ENCODE data around the gene PSMD2.
"Not testable (repeated sequence)": the region's sequence is repeated elsewhere in the genome, so short reads cannot be mapped to it uniquely, and the experiment has no call there.

PSMD2 gene

DNA sequence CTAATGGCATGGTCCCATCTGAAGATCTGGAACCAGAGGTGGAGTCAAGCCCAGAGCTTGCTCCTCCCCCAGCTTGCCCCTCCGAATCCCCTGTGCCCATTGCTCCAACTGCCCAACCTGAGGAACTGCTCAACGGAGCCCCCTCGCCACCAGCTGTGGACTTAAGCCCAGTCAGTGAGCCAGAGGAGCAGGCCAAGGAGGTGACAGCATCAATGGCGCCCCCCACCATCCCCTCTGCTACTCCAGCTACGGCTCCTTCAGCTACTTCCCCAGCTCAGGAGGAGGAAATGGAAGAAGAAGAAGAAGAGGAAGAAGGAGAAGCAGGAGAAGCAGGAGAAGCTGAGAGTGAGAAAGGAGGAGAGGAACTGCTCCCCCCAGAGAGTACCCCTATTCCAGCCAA is 22.6 kb downstream of the PSMD2 start:
- DNase-seq = no peak

GRCh38 chr3:184322731-184323487 is 23.9 kb downstream of the PSMD2 start:
- no peak for DNase-seq

DNA sequence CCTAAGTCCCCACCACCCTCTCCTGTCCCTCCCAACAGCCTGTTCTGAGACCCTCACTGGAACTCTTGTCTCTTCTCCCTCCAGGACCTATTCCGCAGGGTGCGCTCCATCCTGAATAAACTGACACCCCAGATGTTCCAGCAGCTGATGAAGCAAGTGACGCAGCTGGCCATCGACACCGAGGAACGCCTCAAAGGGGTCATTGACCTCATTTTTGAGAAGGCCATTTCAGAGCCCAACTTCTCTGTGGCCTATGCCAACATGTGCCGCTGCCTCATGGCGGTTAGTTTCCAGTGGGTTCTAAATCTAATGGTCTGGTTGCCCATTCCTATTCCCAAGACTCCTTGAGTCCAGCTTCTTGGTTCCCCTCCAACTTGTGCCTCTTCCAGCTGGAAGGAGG is 24.7 kb downstream of the PSMD2 start:
- no peak for DNase-seq

- no peak for DNase-seq
Measured at GRCh38 chr3:184325269-184325668, 26.2 kb downstream of the PSMD2 start.

DNA sequence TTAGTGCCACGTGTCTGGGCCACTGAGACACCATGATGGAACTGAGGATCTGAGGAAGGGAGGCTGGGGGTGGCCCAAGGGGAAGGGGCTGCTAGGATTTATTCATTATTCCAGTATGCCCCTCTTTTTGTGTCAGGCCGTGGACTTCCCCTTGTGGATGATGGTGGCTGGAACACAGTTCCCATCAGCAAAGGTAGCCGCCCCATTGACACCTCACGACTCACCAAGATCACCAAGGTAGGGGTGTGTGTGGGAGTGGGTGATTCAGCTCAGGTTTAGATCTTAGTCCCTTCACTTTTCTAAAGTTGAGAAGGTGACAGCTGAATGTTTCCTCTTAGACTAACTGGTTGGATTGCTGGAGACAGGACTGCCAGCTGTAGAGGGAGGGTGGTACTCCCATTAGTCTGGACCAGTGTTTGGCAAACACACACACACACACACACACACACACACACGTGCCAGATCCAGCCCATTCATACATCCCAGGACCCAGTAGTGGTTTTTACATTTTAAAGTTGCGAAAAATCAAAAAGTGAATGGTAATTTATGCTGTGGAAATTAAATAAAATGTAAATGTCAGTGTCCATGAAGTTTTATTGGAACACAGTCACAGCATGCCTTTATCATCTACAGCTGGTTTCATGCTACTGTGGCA is 26.8 kb downstream of the PSMD2 start:
- DNase-seq = no peak

DNA sequence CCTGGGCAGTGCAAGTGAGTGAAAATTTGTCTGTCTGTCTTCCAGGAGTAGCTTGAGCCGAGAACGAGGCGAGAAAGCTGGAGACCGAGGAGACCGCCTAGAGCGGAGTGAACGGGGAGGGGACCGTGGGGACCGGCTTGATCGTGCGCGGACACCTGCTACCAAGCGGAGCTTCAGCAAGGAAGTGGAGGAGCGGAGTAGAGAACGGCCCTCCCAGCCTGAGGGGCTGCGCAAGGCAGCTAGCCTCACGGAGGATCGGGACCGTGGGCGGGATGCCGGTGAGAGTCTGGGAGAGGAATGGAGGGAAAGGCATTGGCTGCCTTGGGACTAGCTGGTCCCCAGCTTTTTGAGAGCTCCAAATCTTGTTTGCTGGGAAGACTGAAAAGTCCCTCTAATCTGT is 28.1 kb downstream of the PSMD2 start:
- no peak for DNase-seq

DNA sequence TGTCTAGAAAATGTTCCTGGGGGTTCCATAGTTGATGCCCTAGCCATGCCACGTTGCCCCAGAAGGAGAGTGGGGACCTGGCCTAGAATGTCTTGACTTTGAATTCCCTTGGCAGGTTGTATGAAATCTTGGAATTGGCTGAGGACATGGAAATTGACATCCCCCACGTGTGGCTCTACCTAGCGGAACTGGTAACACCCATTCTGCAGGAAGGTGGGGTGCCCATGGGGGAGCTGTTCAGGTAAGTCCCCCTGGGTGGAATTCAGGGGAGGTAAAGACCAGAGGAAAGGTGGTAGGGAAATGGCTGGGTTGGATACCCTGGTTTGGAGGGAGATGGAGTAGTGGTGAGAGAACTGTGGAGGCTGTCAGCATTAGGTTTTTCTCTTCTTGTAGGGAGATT is 29.5 kb downstream of the PSMD2 start:
- no peak for DNase-seq

- DNase-seq = no peak
Measured at GRCh38 chr3:184332370-184333090, 33.5 kb downstream of the PSMD2 start.

DNA sequence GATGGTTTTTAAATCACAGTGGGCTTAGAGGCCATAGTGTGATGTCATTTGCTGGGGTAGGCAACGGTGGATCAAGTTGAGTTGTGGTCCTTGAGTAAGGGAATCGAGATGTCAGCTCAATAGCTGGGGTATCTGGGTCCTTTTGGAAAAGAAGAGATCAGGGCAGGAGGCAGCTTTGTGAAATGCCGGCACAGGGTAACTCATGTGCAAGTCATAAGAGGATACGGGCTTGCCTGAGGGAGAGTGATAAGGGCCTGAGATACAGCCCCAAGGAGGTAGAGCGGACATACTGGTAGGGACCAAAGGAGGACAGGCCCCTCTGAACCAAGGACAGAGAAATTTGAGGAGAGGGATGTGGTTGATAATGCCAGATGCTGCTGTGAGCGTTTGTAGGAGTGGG is 34.1 kb downstream of the PSMD2 start:
- DNase-seq = no peak

GRCh38 chr3:184333700-184334099 is 34.7 kb downstream of the PSMD2 start:
- DNase-seq = no peak

- DNase-seq = peak; percentile 3
Measured at GRCh38 chr3:184334470-184335158, 35.6 kb downstream of the PSMD2 start.

GRCh38 chr3:184335291-184335660 is 36.2 kb downstream of the PSMD2 start:
- DNase-seq = no peak

GRCh38 chr3:184335661-184336546 is 36.9 kb downstream of the PSMD2 start:
- peak; percentile 83 for DNase-seq

DNA sequence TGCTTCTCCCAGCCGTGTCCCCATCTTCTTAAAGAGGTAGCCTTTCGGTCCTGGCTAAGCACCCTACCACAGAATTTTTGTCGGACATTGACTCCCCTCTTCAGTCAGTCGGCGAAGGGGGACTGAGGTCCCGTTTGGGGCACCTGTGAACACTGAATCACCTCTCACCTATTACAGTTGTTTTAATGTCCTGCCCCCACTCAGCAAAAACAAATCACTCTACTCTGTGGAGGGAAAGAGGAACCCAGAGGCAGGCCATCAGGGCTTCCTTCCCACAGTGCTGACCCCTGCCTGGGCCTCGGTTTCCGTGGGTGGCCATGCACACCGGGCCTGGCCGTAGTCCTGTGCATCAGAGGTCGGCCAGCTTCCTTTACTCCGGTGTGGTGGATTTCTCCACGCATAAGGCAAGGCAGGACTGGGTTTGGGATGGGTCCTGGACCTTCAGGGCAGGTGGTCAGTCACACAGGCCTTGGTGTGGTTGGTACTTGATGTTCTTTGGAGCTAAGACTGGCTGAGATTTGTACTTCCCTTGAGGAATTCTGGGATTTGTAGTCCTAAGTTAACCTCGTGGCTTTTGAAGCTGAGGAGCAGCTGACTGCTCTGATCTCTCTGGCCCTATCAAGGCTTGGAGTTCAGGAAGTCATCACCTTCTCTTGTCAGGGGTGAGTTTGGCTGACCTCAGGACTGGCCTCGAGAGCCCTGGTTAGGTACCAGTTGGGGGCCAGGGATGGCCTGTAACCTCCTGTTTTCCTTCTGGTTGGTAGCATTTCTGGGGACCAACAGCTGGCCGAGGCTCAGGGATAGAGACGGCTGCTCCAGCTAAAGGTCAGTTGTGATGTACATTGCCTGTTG is 37.7 kb downstream of the PSMD2 start:
- DNase-seq = peak; percentile 37

DNA sequence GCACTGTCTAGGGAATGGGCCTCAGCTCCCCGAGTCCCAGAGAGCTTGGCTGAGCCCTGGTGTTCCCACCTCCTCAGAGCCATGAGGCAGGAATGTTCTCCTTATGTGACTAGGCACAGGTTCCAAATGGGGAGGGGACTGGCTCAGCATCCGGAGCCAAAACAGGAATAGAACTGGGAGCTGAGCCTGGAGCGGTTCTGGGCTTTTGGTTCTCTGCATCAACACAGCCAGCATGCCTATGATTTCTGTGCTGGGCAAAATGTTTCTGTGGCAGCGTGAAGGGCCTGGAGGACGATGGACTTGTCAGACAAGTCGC is 38.3 kb downstream of the PSMD2 start, which contains the start of gene FAM131A:
TSS of gene FAM131A (plus strand) at position 202 of the 316 bp plus-strand sequence. CDS start at position 233, 31 bp downstream.
- no peak for DNase-seq

DNA sequence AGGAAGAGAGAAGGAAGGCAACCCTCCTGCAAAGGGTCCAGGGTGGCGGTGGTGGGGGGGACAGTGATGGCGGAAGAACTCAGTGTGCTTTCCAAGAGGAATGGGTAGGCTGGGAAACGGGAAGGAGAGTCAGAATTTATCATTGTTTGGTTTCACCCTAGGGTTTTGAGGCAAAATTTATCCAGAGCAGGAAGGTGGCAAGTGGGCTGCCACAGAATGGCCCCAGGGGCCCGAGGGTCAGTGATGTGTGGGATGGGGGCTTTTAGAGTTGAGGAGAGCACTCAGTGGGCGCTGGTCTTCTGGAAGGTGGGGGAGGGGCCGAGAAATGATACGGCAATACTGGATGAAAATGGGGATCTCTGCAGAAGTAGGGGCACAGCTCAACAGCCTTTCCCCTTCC is 38.9 kb downstream of the PSMD2 start:
- DNase-seq = no peak

DNA sequence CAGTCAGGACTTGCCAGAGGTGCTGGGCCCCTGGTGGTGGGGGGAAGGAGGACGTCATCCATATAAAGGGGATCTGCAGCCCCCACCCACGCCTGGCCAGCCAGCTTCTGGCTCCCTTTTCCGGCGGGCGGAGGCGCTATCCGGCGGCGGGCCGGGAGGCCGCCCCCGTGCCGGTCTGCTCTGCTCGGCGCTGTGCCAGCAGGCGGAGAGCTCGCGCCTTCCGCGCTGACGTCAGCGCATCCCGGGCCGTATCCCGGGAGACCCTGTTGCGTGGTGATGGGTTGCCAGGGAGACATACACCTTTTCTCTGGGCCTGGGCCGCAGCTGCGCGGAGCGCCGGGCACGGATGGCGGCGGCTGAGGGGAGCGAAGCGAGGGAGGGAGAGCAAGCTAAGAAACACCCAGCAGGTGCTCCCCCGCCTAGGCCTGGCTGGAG is 39.5 kb downstream of the PSMD2 start:
- no peak for DNase-seq

DNA sequence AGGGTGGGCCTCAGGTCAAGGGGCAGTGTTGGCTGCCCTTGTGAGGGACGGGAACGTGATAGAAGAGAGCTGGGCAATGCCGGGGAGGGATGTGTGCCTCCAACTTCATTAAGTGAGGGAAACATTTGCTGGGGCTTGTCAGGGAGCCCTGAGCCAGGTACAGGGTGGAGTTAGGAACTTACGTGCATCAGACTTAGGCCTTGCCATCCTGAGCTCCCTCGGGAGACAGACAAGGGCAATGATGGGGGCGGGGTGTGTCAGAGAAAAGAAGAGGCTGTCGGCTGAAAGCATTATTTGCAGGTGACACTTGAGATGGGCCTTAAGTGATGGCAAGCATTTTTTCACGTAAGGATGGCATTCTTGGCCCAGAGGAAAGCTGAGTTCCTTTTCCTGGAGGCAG is 40.0 kb downstream of the PSMD2 start:
- no peak for DNase-seq

GRCh38 chr3:184339451-184340135 is 40.6 kb downstream of the PSMD2 start:
- DNase-seq = not testable (repeated sequence)

- DNase-seq = no peak
Measured at GRCh38 chr3:184341925-184342324, 42.9 kb downstream of the PSMD2 start.
